ENCODE results near the gene DSG3. TPM values are rescaled to one million over a fixed set of nuclear protein-coding genes. Genes with fewer than 3 reads are reported as not detected.
"Not testable (repeated sequence)": the region's sequence is repeated elsewhere in the genome, so short reads cannot be mapped to it uniquely, and the experiment has no call there.

DSG3 gene
- total RNA-seq, 1 donor from 2014 or later, result not detected

DNA sequence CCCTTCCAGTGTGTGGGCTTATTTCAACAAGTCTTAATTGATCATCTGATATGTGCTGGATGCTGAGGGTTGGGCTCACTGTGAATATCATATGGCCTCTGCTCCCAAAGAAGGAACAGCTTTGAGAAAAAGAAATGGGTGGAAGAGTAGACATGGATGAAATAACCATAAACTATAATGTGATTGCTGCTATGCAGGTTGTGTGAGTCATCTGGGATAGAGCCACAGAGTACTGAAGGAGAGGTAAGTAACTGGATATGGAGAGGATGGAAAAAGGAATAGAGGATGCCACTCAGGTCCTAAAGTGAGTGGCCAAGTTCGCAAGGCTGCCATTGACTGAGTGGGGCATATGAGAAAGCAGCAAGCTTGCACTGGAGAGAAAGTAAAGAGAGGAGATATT is 41.8 kb downstream of the DSG3 start:
- intact Hi-C loops (cut with DNase I), result no loop called here
- DNase-seq (ENCODE audit: low spot score), result no peak

DNA sequence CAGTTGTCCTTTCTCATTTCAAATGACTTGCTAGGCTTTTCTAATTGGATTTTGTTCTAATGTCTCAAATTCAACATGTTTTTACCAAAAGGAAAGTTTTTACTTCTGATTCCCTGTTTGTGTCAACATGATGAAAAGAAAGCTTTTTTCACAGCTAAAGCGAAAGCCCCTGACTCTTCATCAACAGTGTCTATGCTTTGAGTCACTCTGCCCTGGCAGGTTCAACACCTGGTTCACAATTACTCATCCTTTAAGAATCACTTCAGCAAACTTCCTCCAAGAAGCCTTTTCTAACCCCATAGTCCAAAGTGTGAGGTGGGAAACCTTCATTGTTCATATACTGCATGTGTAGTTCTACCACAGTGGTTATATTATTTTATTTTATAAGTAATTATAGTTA is 42.8 kb downstream of the DSG3 start:
- intact Hi-C loops (cut with DNase I), result loop anchor here (10.0 kb wide), 1 partner anchor 266 kb away; no protein-coding TSS in a partner anchor
- no peak for DNase-seq (ENCODE audit: low spot score)

DNA sequence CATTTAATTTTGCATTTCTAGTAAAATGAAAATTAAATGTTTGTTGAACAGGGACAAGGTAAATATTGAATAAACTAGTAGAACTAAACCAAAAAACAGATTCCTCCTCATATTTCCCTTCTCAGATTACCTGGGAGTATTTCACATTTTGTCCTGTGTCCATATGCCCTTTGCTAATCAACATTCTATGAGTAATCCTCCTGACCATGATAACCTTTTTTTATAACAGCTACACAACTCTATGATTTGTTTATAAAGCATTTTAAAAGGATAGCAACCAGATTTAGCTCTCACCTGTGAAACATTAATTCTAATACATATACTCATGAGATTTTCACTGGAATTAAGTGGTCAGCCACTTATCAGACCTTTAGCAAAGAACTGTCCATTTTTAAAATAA is 43.3 kb downstream of the DSG3 start:
- DNase-seq (ENCODE audit: low spot score), result no peak
- intact Hi-C loops (cut with DNase I), result loop anchor here (10.0 kb wide), 1 partner anchor 266 kb away; no protein-coding TSS in a partner anchor

DNA sequence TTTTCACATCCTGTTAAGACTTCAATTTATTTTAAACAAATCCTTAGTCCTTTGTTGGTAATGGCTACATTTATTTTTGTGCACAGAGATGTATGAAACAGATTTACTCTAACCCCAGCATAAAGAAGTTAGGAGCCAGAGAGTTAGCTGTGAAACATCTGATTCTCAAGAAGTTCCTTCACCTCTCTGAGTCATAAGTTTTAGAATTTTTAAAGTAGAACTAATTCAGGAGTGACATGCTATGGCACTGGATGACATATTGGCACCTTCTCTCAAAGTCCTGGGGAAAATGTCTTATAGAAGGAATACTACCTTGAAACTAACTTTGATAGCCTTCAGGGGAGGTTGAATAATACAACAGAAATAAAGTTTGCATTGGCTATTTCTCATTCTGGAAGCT is 44.0 kb downstream of the DSG3 start:
- no peak for DNase-seq (ENCODE audit: low spot score)
- intact Hi-C loops (cut with DNase I), result loop anchor here (10.0 kb wide), 1 partner anchor 267 kb away; no protein-coding TSS in a partner anchor

DNA sequence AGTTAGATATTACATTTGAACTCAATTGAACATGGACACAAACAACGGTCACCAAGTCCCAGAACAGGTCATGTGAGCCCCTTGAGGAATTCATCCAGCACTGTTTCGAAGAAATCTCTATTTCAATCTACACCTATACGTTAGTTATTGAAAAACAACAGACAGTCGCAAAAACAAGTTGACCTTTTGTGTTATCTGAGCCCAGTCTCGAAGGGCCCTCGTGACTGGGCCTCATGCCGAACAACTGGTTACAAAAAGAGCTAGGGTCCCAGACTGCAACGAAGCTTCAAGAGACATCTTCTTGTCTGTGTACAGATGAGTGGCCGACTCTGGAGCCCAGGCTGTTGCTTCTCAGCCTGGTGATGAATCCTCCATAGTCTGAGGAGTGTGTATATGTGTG is 45.1 kb downstream of the DSG3 start:
- intact Hi-C loops (cut with DNase I), result loop anchor here (10.0 kb wide), 1 partner anchor 268 kb away; no protein-coding TSS in a partner anchor

DNA sequence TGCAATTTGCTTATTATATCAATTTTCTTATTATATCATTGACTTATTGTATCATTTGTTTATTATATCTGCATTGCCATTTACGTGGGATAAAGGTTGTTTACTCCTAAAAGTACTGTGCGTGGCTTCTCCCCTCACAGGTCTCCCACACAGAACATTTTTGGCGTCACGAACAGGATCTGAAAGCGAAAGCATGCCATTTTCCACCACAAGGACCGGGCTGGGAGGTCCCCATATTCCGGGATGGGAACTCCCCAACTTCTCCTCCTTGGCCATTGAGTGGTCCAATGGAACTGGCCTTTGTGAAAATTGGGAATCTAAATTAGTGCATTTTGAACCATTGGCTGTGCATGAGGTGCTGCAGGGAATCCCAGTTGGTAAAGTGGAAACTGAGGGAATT is 45.6 kb downstream of the DSG3 start:
- no peak for DNase-seq (ENCODE audit: low spot score)
- intact Hi-C loops (cut with DNase I), result loop anchor here (10.0 kb wide), 1 partner anchor 268 kb away; no protein-coding TSS in a partner anchor

More for the DNA sequence above, 45.1 kb downstream of the DSG3 start:
- DNase-seq (ENCODE audit: low spot score), result no peak

DNA sequence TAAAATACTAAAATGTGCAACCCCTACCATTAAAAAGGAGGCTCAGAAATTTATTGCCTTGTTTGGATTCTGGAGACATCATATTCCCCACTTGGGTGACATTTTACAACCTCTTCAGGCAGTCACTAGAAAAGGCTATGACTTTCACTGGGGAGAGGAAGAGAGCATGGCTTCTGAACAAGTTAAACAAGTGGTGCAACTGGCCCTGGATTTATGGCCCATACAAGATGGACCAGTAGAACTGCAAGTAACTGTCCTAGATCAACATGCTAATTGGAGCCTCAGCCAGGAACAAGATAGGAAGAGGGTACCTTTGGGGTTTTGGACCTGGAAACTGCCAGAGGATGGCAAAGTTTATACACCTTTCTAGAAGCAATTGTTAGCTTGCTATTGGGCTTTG is 46.4 kb downstream of the DSG3 start:
- DNase-seq (ENCODE audit: low spot score), result no peak
- intact Hi-C loops (cut with DNase I), result loop anchor here (10.0 kb wide), 1 partner anchor 269 kb away; no protein-coding TSS in a partner anchor

DNA sequence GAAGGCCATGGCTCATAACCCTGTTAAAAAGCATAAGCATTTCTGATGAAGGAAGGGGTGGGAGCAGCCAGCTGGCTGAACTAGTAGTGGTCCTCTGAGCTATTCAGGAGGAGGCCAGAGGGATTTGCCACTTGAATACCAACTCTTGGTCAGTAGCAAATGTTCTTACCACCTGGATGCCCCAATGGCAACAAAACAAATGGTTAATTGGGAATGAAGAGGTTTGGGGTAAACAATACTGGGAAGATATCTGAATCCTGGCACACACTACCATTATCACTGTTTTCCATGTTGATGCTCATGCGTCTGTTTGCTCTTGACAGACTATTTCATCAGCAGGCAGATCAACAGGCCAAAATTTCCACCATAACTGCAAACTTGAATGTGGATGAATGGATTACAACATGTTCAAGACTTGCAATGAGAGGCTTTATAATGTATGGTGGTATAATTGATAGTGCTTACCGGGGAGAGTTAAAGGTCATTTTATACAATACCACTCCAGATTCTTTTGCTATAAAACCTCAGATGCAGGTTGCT is 47.2 kb downstream of the DSG3 start:
- not testable (repeated sequence) for DNase-seq (ENCODE audit: low spot score)
- intact Hi-C loops (cut with DNase I), result loop anchor here (5.0 to 10.0 kb wide), 2 partner anchors 270 to 392 kb away; partner anchors contain the start of gene DSC2

DNA sequence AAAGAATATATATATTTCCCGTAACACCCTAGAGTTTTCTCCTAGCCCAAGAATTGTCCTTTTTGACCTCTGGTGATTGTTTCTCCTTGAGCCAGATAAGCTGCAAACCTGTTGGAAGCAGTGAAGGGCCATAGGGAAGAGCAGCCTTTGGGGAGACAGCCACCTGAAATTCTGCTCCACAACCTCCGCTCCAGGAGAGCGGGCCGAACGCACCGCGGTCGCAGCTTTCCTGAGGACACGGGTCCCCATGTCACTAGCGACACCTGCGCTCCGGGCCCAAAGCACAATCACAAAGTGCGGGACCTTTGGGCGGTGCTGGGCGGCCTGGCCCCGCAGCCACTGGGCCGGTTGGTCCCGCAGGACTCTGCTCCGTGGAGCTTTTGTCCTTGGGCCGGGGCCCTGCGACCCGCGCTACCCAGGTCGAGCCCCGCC is 49.9 kb downstream of the DSG3 start:
- intact Hi-C loops (cut with DNase I), result loop anchor here (5.0 to 10.0 kb wide), 2 partner anchors 273 to 395 kb away; partner anchors contain the start of gene DSC2
- no peak for DNase-seq (ENCODE audit: low spot score)

DNA sequence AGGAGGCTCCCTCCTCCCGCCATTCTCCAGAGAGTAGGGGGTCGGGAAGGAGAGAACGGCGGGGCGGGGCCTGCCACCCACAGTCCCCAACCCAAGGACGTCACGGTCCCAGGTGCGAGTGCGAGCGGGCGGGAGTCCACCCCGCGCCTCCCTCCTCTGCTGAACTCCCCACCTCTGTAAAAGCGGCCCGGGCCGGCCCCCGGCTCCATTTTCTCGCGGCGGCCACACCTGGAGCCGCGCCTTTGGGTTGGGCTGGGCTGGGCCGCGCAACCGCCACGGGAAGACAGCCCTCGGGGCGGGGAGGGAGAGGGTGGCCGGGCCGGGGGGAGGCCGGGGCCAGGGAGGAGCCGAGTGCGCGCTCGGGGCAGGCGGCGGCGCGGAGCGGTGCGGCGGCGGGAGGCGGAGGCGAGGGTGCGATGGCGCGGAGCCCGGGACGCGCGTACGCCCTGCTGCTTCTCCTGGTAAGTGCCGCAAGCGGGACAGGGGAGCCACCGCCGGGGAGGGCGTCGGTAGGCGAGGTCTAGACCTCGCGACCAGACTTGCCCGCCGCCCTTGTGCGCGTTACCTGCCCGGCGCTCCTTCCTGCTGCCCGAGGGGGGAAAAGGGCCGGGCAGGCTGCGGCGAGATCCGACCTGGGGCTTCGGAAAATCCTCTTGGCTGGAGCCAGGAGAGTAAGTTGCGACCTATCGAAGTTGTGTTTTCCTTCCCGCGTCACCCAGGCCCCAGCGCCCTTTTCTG is 50.5 kb downstream of the DSG3 start, which contains the start of gene DSG2:
DSG2 (plus strand) TSS at position 342 of the 738 bp plus-strand sequence; CDS start at position 417, 75 bp downstream.
- intact Hi-C loops (cut with DNase I), result loop anchor here (5.0 to 10.0 kb wide), 2 partner anchors 273 to 396 kb away; partner anchors contain the start of gene DSC2
- DNase-seq (ENCODE audit: low spot score), result peak; percentile 85

DNA sequence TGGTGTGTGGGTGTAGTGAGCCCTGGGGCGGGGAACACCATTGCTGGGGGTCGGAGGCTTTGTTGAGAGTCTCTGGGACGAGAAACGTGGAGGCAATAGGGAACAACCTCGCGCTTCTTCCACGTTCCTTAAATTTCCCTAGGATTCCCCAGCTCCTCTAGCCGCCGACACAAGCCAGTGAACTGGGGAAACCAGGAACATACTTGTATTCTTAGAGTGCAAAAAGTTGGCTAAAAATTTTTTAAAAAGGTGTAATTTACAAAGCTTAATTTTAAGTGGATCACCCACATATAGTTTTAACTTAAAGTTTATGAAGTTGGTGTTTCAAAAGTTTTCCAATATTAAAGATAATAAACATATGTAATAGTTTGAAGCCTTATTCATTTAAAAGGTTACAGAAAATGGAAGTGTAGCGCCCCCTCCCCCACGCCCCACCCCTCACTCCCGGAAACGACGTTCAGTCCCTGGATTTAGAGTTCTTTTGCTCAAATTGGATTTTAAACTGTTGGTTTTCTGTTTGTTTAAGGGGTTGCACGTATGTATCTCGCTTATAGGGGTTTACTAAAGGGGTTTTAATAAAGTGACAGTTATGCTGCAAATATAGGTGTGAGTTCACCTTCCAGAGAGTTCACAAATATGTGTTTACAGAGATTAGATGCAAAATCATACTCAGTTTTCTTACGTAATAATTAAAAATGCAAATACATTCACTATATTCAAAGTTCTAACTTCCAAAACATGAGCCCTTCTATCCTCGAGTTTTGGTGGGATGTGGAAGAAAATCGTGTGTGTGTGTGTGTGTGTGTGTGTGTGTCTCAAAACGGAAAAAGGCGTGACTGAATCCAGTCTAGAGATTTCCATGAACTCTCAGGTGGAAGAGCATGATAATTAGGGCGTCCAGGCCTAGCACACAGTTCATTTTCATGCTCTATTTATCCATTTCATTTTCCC is 51.3 kb downstream of the DSG3 start:
- intact Hi-C loops (cut with DNase I), result loop anchor here (5.0 to 10.0 kb wide), 2 partner anchors 274 to 397 kb away; partner anchors contain the start of gene DSC2
- no peak for DNase-seq (ENCODE audit: low spot score)

DNA sequence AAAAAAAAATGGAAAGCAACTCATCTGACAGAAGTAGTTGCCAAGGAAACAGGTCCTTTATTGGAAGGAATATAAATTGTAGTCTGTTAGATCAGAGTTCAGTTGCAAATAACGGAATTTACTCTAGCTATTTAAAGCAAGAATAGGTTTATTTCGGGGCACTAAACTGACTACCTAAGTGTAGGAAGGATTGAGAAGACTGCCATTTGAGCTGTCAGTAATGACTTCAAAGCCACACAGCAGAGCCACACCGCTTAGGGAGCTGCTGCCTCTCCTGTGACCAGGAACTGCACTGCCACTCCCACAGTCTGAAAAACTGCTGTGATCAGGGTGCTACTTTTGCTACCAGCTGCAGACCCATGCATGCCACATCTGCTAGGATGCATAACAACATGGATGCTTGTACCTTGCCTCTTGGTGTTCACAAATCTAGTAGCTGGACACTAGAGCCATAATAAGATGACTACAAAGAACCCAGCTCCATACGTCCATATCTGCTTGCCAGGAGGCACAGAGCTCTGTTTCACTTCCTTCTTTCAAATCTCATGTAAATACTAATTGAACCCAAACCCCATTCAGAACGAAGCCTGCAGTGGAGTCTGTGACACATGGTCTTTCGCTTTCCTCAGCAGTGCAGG is 52.6 kb downstream of the DSG3 start:
- intact Hi-C loops (cut with DNase I), result loop anchor here (10.0 kb wide), 1 partner anchor 225 kb away; no protein-coding TSS in a partner anchor
- no peak for DNase-seq (ENCODE audit: low spot score)

DNA sequence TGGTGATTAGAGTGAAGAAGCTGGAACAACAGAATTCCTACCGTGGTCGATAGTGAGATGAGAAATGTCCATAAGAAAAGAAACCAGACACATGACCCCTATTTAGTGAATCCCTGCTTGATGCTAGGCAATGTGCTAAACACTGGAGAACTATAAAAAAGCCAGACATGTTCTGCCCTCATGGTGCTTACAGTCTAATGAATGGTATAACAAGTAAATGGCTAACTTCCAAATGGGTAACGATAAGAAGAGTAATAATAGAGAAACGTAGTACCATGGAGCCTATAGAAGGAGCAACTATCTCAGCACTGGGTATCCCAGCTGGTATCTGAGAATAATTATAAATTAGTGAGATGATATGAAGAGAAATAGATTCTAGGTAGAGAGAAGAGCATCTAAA is 55.5 kb downstream of the DSG3 start:
- no peak for DNase-seq (ENCODE audit: low spot score)
- intact Hi-C loops (cut with DNase I), result loop anchor here (10.0 kb wide), 1 partner anchor 228 kb away; no protein-coding TSS in a partner anchor

DNA sequence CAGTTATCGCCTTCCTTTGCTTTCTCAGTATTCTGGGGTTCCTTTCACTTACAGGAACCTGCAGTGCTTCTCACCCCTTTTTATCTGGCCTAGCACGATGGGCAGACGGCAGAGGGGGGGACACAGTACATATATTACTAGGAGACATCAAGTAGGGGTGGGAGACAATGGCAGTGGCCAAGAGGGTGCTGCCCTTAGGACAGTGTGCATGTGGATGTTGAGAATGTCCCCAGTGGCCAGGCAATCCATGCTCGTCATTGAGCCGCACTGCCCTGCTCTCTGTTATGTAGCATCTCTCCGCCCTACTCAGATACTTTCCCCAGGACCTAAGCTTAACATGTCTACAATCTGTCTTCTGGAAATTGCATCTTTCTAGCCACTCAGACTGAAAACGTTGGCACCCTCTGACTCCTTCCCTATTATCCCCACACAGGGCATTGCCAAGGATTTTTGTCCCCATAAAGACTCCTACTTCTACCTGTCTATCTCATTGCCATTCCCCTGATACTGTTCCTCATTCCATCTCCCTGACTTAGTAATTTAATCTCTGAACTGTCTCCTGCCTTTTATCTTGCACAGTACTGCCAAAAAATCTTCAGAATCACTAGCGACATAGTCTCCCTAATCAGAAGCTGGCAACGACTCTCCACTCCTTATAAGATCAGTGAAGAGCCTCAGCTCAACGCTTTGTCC is 57.1 kb downstream of the DSG3 start:
- intact Hi-C loops (cut with DNase I), result loop anchor here (10.0 kb wide), 1 partner anchor 230 kb away; no protein-coding TSS in a partner anchor
- DNase-seq (ENCODE audit: low spot score), result no peak

DNA sequence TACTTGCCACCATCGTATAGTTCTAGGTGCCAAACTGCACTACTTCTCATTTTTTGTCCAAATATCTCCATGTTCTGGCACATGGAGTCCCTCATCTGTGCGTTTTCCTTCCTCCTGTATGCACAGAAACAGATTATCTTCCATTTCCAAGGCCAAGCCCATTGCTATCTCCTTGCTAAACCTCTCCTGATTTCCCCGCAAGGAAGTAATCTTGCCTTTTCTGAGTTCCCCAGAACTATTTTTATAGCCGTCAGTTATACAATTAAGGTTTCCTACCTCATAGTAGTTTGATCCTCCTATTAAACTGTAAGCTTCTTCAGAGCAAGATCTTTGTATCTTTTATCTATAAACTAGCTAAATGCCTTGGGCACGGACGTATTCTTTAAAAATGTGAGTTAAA is 57.6 kb downstream of the DSG3 start:
- intact Hi-C loops (cut with DNase I), result loop anchor here (10.0 kb wide), 1 partner anchor 230 kb away; no protein-coding TSS in a partner anchor
- DNase-seq (ENCODE audit: low spot score), result no peak

DNA sequence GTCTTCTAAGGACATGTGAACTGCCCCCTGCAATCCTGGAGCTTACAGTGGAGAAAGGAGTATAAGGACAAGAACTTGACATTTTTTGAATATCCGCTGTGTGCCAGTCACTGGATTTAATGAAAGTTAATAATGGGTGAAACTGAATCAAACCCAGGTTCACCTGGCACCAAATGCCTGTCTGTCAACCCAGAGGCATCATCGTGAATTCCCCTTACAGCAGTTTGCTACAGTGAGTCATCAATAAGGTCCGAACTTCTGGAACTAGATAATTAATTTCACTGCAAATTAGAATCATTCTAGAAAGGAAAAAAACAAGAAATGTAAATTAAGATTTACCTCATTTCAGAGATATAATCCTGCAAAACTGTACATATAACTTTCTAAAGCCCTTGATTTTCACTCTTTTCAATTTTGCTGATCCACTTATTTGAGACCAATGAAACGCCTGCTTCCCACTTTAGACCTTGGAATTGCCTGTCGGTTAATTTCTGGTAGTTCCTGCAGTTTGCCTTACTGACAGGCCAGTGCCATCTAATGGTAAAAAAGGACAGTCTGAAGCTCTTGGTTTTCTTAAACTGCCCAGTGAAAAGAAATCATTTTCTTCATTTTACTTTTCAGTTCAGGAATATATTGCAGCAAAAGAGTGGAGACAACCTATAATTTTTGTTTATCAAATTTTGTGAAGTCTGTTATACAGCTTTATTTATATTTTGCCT is 58.6 kb downstream of the DSG3 start:
- intact Hi-C loops (cut with DNase I), result loop anchor here (10.0 kb wide), 1 partner anchor 231 kb away; no protein-coding TSS in a partner anchor

DNA sequence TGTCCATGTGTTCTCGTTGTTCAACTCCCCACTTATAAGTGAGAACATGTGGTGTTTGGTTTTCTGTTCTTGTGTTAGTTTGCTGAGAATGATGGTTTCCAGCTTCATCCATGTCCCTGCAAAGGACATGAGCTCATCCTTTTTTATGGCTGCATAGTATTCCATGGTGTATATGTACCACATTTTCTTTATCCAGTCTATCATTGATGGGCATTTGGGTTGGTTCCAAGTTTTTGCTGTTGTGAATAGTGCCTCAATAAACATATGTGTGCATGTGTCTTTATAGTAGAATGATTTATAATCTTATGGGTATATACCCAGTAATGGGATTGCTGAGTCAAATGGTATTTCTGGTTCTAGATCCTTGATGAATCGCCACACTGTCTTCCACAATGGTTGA is 59.6 kb downstream of the DSG3 start:
- not testable (repeated sequence) for DNase-seq (ENCODE audit: low spot score)
- intact Hi-C loops (cut with DNase I), result loop anchor here (10.0 kb wide), 1 partner anchor 232 kb away; no protein-coding TSS in a partner anchor

More for the DNA sequence above, 58.6 kb downstream of the DSG3 start:
- no peak for DNase-seq (ENCODE audit: low spot score)

Measured in cardiac septum (tissue), 1 donor.